Esophagus muscularis mucosa (tissue), 4 donors: ENCODE measurements around the gene ENPP3. TPM values are rescaled to one million over a fixed set of nuclear protein-coding genes. Genes with fewer than 3 reads are reported as not detected.

Experiments
- DNase-seq: peaks from one replicate; pipeline ENCODE4 v3.0.0-alpha.2; 2017; ENCODE audit errors: extremely low spot score
- H3K27ac ChIP-seq, 4 donors: fragments of 200-600 bp; sonication (generic); replicated peaks in 1 of 4; 1 replicate in 3 of 4; 2 replicates in 1 of 4; pipeline ENCODE4 v1.5.1; 2016 to 2019; ENCODE audit warnings: mild to moderate bottlenecking in 1 of 4
- H3K27me3 ChIP-seq, 4 donors: fragments of 200-600 bp; sonication (generic); one replicate each; pipeline versions ENCODE4 v1.5.1 to v1.6.0; 2016 to 2019
- H3K36me3 ChIP-seq, 4 donors: fragments of 200-600 bp; sonication (generic); one replicate each; pipeline ENCODE4 v1.5.1; 2016 to 2019
- H3K4me1 ChIP-seq, 4 donors: fragments of 200-600 bp; sonication (generic); one replicate each; pipeline ENCODE4 v1.5.1; 2016 to 2019
- H3K4me3 ChIP-seq, 4 donors: fragments of 200-600 bp; sonication (generic); 1 replicate in 2 of 4; 2 replicates in 2 of 4; pipeline ENCODE4 v1.5.1; 2016 to 2019; ENCODE audit warnings: mild to moderate bottlenecking in 4 of 4, moderate library complexity in 1 of 4
- H3K9me3 ChIP-seq, 4 donors: fragments of 200-600 bp; sonication (generic); 1 replicate in 3 of 4; 2 replicates in 1 of 4; pipeline ENCODE4 v1.5.1; 2016 to 2019
- EP300 ChIP-seq: sonication (generic); formaldehyde crosslinking; IDR thresholded peaks from one replicate; pipeline ENCODE4 v1.6.1; 2017; ENCODE audit warnings: antibody characterized with exemption
- POLR2A ChIP-seq: fragments of 450-650 bp; IDR thresholded peaks from one replicate; pipeline ENCODE4 v1.6.1; 2017; ENCODE audit warnings: antibody characterized with exemption, moderate library complexity, mild to moderate bottlenecking, low read depth
- POLR2AphosphoS5 ChIP-seq, 2 donors: sonication (generic); formaldehyde crosslinking; IDR thresholded peaks; one replicate each; pipeline ENCODE4 v1.6.1; 2017; ENCODE audit warnings: antibody characterized with exemption in 2 of 2
- WGBS: methylation state at CpG from one replicate; pipeline ENCODE4 v1.1.5; 2018; 5-methylcytosine and 5-hydroxymethylcytosine counted together
- intact Hi-C: fragments of 100-400 bp; cut with DNase I; formaldehyde crosslinking; loops from one replicate; pipeline ENCODE4 v1.15.1; 2023
- total RNA-seq, 4 donors: library from RNA; depleted of rRNA; stranded (reverse); fragments of >200 nt; gene quantifications; one replicate each; pipeline versions ENCODE4 v1.1.0 to v1.2.1, GENCODE V29; 2016
- TF ChIP-seq, protein P1 (sequence below), 3 experiments: fragments of 200-600 bp in 2 of 3; fragments of 450-650 bp in 1 of 3; sonication (generic) in 2 of 3; IDR thresholded peaks; one replicate each; pipeline ENCODE4 v1.5.1; 2017 to 2019; ENCODE audit warnings: antibody characterized with exemption in 3 of 3, mild to moderate bottlenecking in 2 of 3, moderate library complexity in 1 of 3

The ENPP3 gene
- total RNA-seq, 4 donors from 2014 or later = 0.42 to 0.78 (median 0.59) TPM

DNA sequence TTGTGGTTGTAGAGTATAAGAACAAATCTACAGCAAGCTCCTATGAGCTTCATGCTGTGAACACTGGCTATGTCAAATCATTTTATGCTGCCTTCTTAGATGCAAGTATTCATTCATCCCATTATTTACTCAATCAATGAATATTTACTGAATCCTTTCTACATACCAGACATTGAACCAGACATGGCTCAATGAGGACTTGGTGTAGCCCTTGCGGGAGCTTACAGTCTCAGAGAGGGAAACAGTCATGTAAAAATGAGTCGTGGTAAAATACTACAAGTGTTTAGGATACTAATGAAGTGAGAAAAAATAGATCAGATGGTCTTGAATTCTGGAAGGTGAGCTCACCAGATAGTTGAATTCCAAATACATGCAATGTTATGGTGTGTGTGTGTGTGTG lies 125.9 kb downstream of the ENPP3 start:
- no peak overlapping the region for H3K27ac ChIP-seq
- no peaks in the 10 kb centered on the region for H3K27me3 ChIP-seq
- no peaks in the 10 kb centered on the region for H3K9me3 ChIP-seq
- no peak for DNase-seq
- no peak overlapping the region for H3K4me3 ChIP-seq
- intact Hi-C loops = no loop called here
- no peaks in the 10 kb centered on the region for H3K36me3 ChIP-seq
- TF ChIP-seq POLR2AphosphoS5 (IDR thresholded peaks at IDR 0.05) = no peak
- TF ChIP-seq, protein P1, sequence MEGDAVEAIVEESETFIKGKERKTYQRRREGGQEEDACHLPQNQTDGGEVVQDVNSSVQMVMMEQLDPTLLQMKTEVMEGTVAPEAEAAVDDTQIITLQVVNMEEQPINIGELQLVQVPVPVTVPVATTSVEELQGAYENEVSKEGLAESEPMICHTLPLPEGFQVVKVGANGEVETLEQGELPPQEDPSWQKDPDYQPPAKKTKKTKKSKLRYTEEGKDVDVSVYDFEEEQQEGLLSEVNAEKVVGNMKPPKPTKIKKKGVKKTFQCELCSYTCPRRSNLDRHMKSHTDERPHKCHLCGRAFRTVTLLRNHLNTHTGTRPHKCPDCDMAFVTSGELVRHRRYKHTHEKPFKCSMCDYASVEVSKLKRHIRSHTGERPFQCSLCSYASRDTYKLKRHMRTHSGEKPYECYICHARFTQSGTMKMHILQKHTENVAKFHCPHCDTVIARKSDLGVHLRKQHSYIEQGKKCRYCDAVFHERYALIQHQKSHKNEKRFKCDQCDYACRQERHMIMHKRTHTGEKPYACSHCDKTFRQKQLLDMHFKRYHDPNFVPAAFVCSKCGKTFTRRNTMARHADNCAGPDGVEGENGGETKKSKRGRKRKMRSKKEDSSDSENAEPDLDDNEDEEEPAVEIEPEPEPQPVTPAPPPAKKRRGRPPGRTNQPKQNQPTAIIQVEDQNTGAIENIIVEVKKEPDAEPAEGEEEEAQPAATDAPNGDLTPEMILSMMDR (IDR thresholded peaks at IDR 0.05) = no peak
- TF ChIP-seq POLR2A = no peak
- no peak for TF ChIP-seq EP300
- peaks cover 0 to 16% (median 6%) of the 10 kb centered on the region in 4 donors for H3K4me1 ChIP-seq
- 91% methylated on average over 2 of the region's 2 CpGs for WGBS

DNA sequence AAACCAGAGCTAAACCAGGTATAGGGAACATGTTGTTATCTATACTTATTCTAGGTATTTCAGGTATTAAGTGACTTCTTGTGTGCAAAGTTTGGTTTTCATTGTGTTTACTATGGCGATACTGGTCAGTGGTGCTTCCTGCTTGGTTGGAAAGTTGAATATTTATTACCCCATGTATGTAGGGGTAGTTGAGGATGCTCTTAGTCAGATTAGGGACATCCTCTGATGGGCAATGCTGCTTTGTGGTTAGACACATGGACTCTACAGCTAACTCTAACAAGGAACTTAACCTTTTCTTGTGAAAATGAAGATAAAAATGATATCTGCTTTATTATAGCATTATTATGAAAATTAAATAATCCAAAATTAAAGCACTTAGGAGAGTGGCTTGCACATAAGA lies 126.6 kb downstream of the ENPP3 start:
- TF ChIP-seq POLR2A = no peak
- TF ChIP-seq, protein P1 (IDR thresholded peaks at IDR 0.05) = no peak
- no peak for TF ChIP-seq POLR2AphosphoS5 (IDR thresholded peaks at IDR 0.05)
- no peak for TF ChIP-seq EP300
- Histone ChIP-seq H3K9me3 (no peaks in the 10 kb centered on the region), H3K27me3 (no peaks in the 10 kb centered on the region), H3K4me3 (no peak overlapping the region), H3K27ac (no peak overlapping the region), H3K4me1 (peaks cover 0 to 16% (median 6%) of the 10 kb centered on the region in 4 donors), H3K36me3 (no peaks in the 10 kb centered on the region)
- DNase-seq = no peak
- intact Hi-C loops = no loop called here
- WGBS = 70% methylated on average over 1 of the region's 1 CpG

DNA sequence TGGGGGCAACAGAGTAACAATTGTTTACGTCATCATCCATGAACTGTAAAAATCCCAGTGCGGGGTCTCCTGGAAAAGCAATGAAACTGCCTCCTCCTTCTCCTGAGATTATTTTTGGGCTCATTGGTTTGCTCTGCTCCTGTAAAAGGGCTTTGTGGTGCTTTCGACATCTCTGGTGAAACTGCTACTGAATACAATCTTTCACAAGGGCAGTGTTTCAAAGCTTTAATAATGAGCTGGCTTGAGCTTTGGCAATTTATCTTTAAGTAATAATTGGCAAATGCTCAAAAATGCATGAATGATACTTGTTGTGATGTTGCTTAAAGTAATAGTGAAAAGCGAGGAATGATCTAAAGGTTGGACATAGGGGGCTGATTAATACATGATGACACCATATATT lies 127.2 kb downstream of the ENPP3 start:
- Histone ChIP-seq H3K27ac (no peak overlapping the region), H3K9me3 (no peaks in the 10 kb centered on the region), H3K36me3 (no peaks in the 10 kb centered on the region), H3K4me3 (no peak overlapping the region), H3K4me1 (peaks cover 0 to 16% (median 6%) of the 10 kb centered on the region in 4 donors), H3K27me3 (no peaks in the 10 kb centered on the region)
- TF ChIP-seq, protein P1 (IDR thresholded peaks at IDR 0.05) = no peak
- TF ChIP-seq POLR2AphosphoS5 (IDR thresholded peaks at IDR 0.05) (no peak), POLR2A (no peak), EP300 (no peak)
- no peak for DNase-seq
- intact Hi-C loops = no loop called here
- WGBS = 83% methylated on average over 4 of the region's 4 CpGs

DNA sequence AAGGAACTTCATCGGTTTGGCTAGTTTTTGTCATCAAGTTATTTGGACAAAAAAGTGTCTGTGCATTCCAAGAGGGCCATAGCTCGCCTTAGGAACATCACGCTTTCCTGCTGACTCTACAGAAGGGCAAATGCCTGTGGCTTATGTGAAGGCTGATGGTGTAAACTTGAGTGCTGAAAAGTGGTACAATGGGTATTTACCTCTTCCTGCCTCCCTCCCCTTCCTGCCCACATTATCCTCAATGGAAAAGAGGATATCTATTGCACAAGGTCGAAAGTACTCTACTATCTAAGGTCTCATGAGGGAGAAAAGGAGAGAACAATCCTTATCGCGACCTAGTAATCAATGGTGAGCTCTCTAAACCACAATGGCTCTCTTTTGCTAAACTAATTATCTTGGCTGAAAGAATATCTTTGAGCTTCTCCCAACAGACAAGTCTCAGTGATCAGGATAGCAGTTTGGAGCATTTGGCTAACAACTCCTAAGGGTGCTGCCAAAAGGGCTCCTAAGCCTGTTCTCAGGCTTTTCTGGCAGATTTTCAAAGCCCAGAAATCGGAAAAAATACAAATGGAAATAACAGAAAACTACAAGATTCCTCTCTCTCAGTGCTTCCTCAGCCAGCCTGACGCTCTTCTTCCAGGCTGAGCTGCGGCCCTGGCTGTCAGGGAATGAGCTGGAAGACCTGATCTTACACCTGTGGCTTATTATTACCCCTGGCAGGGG lies 128.1 kb downstream of the ENPP3 start:
- H3K4me3 ChIP-seq = no peak overlapping the region
- H3K9me3 ChIP-seq = no peaks in the 10 kb centered on the region
- peak overlapping the region in 1 of 4 donors; percentile 2 for H3K27ac ChIP-seq
- 74% methylated on average over 9 of the region's 9 CpGs for WGBS
- intact Hi-C loops = no loop called here
- no peaks in the 10 kb centered on the region for H3K27me3 ChIP-seq
- no peaks in the 10 kb centered on the region for H3K36me3 ChIP-seq
- peaks cover 0 to 16% (median 6%) of the 10 kb centered on the region in 4 donors for H3K4me1 ChIP-seq
- no peak for DNase-seq
- TF ChIP-seq POLR2AphosphoS5 (IDR thresholded peaks at IDR 0.05) (no peak), EP300 (no peak), POLR2A (no peak)
- TF ChIP-seq, protein P1 (IDR thresholded peaks at IDR 0.05) = no peak

DNA sequence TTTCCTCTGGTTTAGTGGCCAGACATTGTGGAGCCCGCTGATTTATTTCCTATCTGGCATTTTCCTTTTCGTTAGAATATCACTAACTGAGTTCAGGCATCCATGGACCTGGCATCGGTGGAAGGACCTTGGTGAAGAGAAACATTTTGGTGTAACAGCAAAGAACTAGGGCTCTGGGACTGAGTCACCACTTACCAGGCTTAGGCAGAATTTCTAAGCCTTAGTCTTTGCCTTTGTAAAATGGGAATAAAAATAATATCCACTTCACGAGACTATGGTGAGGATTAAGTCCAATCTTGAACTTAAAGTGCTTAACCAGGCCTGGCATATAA lies 128.7 kb downstream of the ENPP3 start:
- H3K27me3 ChIP-seq = no peaks in the 10 kb centered on the region
- 85% methylated on average over 4 of the region's 4 CpGs for WGBS
- intact Hi-C loops = no loop called here
- H3K4me1 ChIP-seq = peaks cover 0 to 16% (median 6%) of the 10 kb centered on the region in 4 donors
- H3K9me3 ChIP-seq = no peaks in the 10 kb centered on the region
- no peak for TF ChIP-seq POLR2A
- TF ChIP-seq, protein P1 (IDR thresholded peaks at IDR 0.05) = no peak
- TF ChIP-seq EP300 = no peak
- no peak for TF ChIP-seq POLR2AphosphoS5 (IDR thresholded peaks at IDR 0.05)
- peak overlapping the region in 1 of 4 donors; percentile 2 for H3K27ac ChIP-seq
- DNase-seq = no peak
- no peak overlapping the region for H3K4me3 ChIP-seq
- no peaks in the 10 kb centered on the region for H3K36me3 ChIP-seq
